Prostate gland (tissue), 2 donors: ENCODE data around the gene DNMT1.

Experiments
- CTCF ChIP-seq, 4 experiments: fragments of 200-600 bp in 2 of 4; fragments of 450-650 bp in 2 of 4; sonication (generic) in 2 of 4; IDR thresholded peaks; 1 replicate in 3 of 4; 2 replicates in 1 of 4; pipeline ENCODE4 v1.5.1; 2016 to 2019; ENCODE audit warnings: antibody characterized with exemption in 4 of 4, mild to moderate bottlenecking in 2 of 4, moderate library complexity in 2 of 4
- POLR2A ChIP-seq: fragments of 450-650 bp; IDR thresholded peaks from one replicate; pipeline ENCODE4 v1.6.1; 2016; ENCODE audit warnings: antibody characterized with exemption, mild to moderate bottlenecking

GRCh38 chr19:10230173-10230860 is 35.6 kb upstream of the DNMT1 start:
- TF ChIP-seq CTCF (IDR thresholded peaks at IDR 0.05) (no peak), POLR2A (no peak)
